Measurements from ENCODE around the gene PREPL.

PREPL gene

DNA sequence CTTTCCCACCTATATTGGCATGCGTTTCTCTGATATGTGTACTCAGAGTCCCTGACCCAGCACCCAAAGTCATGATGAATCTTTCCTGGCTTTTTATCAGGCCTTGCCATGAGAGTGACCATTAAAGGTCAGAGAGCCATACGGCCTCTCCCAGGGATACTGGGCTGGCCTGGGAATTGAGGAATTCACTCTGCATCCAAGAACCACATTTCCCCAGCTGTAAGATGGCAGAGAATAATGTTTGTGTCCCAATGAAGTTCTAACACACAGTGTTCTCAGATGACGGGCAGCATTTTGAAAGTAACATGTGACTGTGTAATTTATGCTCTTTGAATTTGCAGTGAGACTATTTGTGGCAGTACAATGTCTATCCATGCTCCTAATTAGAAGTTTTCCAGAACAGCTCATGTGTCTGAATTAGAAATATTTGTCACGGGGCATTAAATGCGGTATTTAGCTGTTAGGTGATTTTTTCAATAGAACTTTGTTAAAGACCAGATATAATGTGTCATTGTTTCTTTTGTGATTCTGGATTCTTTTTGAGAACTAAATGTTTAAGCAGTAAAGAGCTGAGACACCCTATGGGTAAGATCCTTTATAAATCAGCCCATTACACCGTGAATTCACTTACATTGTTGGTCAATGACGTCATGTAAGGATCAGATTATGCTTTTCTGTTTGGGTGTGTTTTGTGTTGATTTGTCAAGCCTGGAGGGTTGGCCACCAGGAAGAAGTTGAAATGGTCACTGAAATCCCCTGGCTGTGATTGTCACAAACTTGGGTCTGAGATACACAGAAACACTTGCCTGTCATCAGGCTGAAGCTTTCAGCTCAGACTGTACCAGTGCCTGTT, 93.3 kb downstream of the PREPL start:
- DNase-seq (ENCODE audit: low read depth), result no peak
- H3K4me3 ChIP-seq (ENCODE audit: low read depth, low read length), result no peak overlapping the region

All from skeletal muscle cell (primary cell).